Gastroesophageal sphincter (tissue), 4 donors: ENCODE measurements around the gene COL1A1. TPM values are rescaled to one million over a fixed set of nuclear protein-coding genes. Genes with fewer than 3 reads are reported as not detected.

Experiments used
- ATAC-seq: fragments of 150-250 bp; one replicate; pipeline ENCODE4 v1.9.1; 2016; ENCODE audit warnings: mild to moderate bottlenecking, moderate library complexity
- H3K27ac ChIP-seq, 4 donors: fragments of 200-600 bp; sonication (generic) in 3 of 4; 1 replicate in 3 of 4; 2 replicates in 1 of 4; pipeline ENCODE4 v1.5.1; 2016 to 2019
- H3K27me3 ChIP-seq: fragments of 200-600 bp; sonication (generic); one replicate; pipeline ENCODE4 v1.5.1; 2019
- H3K36me3 ChIP-seq, 2 donors: fragments of 200-600 bp; sonication (generic); one replicate each; pipeline ENCODE4 v1.5.1; 2019; ENCODE audit warnings: control low read depth in 1 of 2
- H3K4me1 ChIP-seq, 3 donors: fragments of 200-600 bp; sonication (generic); 1 replicate in 2 of 3; 2 replicates in 1 of 3; pipeline ENCODE4 v1.5.1; 2016 to 2019; ENCODE audit warnings: control low read depth in 2 of 3
- H3K4me3 ChIP-seq, 2 donors: fragments of 200-600 bp; sonication (generic); one replicate each; pipeline ENCODE4 v1.5.1; 2019; ENCODE audit warnings: mild to moderate bottlenecking in 1 of 2, moderate library complexity in 1 of 2
- H3K9me3 ChIP-seq, 3 donors: fragments of 200-600 bp; sonication (generic); one replicate each; pipeline ENCODE4 v1.5.1; 2017 to 2019; ENCODE audit warnings: control low read depth in 2 of 3
- EP300 ChIP-seq: sonication (generic); formaldehyde crosslinking; IDR thresholded peaks from one replicate; pipeline ENCODE4 v1.6.1; 2017; ENCODE audit warnings: antibody characterized with exemption, mild to moderate bottlenecking
- WGBS, 2 donors: methylation state at CpG; one replicate each; pipeline ENCODE4 v1.1.5; 2018; ENCODE audit warnings: low coverage in 1 of 2; 5-methylcytosine and 5-hydroxymethylcytosine counted together
- small RNA-seq, 4 donors: library from RNA; depleted of rRNA; stranded (forward); fragments of <200 nt; gene quantifications; one replicate each; pipeline ENCODE3, GENCODE V24; 2016
- total RNA-seq, 4 donors: library from RNA; depleted of rRNA; stranded (reverse); fragments of >200 nt; gene quantifications; one replicate each; pipeline ENCODE4 v1.1.0, GENCODE V29; 2016

COL1A1 gene
- total RNA-seq, 4 donors from 2014 or later: 14.6 to 92.9 (median 69.7) TPM

- H3K4me3 ChIP-seq: no peak overlapping the region
- WGBS, 2 donors: 33 to 36% methylated on average over 1 to 2 of the region's 16 CpGs
- peaks cover 3 to 47% (median 32%) of the 10 kb centered on the region in 3 donors for H3K4me1 ChIP-seq
- H3K9me3 ChIP-seq: no peaks in the 10 kb centered on the region
- H3K36me3 ChIP-seq: peaks cover 0 to 47% of the 10 kb centered on the region in 2 donors
- ATAC-seq: no peak
- H3K27ac ChIP-seq: peak overlapping the region; percentile 2 to 77 (median 60)
- no peaks in the 10 kb centered on the region for H3K27me3 ChIP-seq
- no peak for TF ChIP-seq EP300
These were observed 67.7 kb downstream of the COL1A1 start for GRCh38 chr17:50133769-50134099.

Small RNA genes within 50 kb of the gene (small RNA-seq; reads per million reads assigned to genes)
- gene SUMO2P7: 0 reads per million in 4 donors

Other genes with a start within 250 kb of the COL1A1 start
- gene DLX4, start 232.4 kb downstream of the COL1A1 start, total RNA-seq: under 1 TPM in 1 of 4 donors, not detected in 3; 0.35 TPM
- gene DLX3, start 206.4 kb downstream of the COL1A1 start, total RNA-seq: not detected
- 100 to 1,000 TPM in 3 of 4 donors, 10 to 100 TPM in 1; 62.4 to 131 (median 124) TPM for gene ITGA3, start 145.5 kb downstream of the COL1A1 start, total RNA-seq
- gene PDK2, start 106.3 kb downstream of the COL1A1 start, total RNA-seq: 10 to 100 TPM; 31.6 to 70.6 (median 58.1) TPM
- 1 to 10 TPM; 1.3 to 2.8 (median 2.3) TPM for gene SAMD14, start 71.5 kb downstream of the COL1A1 start, total RNA-seq
- gene PPP1R9B, start 51.0 kb downstream of the COL1A1 start, total RNA-seq: 10 to 100 TPM; 23.3 to 38.1 (median 30.8) TPM
- gene SGCA, start 35.6 kb downstream of the COL1A1 start, total RNA-seq: 100 to 1,000 TPM in 2 of 4 donors, 10 to 100 TPM in 2; 58.1 to 145 (median 93.4) TPM
- under 1 TPM in 1 of 4 donors, not detected in 3; 0.16 TPM for gene TMEM92, start 72.8 kb upstream of the COL1A1 start, total RNA-seq
- 10 to 100 TPM; 19.4 to 30.7 (median 23.4) TPM for gene XYLT2, start 144.5 kb upstream of the COL1A1 start, total RNA-seq
- gene MRPL27, start 171.6 kb upstream of the COL1A1 start, total RNA-seq: 10 to 100 TPM; 40.3 to 62.1 (median 52.2) TPM
- gene EME1, start 171.6 kb upstream of the COL1A1 start, total RNA-seq: under 1 TPM in 1 of 4 donors, not detected in 3; 0.54 TPM
- gene LRRC59, start 195.9 kb upstream of the COL1A1 start, total RNA-seq: 10 to 100 TPM; 34.4 to 76.6 (median 50.3) TPM
- 10 to 100 TPM; 11.5 to 23.3 (median 16.1) TPM for gene ACSF2, start 224.6 kb upstream of the COL1A1 start, total RNA-seq